Breast epithelium (tissue), 3 donors: Measurements from ENCODE around the gene TUT1.

ENCODE experiments used
- CTCF ChIP-seq, 3 donors: fragments of 450-650 bp; IDR thresholded peaks; one replicate each; pipeline ENCODE4 v1.5.1; 2016 to 2017; ENCODE audit warnings: antibody characterized with exemption in 3 of 3, mild to moderate bottlenecking in 3 of 3, moderate library complexity in 3 of 3
- POLR2A ChIP-seq: fragments of 450-650 bp; IDR thresholded peaks from one replicate; pipeline ENCODE4 v1.6.1; 2016; ENCODE audit warnings: antibody characterized with exemption, mild to moderate bottlenecking, moderate library complexity
- POLR2AphosphoS5 ChIP-seq, 3 donors: sonication (generic); formaldehyde crosslinking; IDR thresholded peaks; one replicate each; pipeline ENCODE4 v1.6.1; 2017; ENCODE audit warnings: antibody characterized with exemption in 3 of 3

GRCh38 chr11:62560566-62561103 is 30.7 kb downstream of the TUT1 start:
- TF ChIP-seq POLR2A (no peak), CTCF (IDR thresholded peaks at IDR 0.05) (peak; percentile 71 to 94 (median 93)), POLR2AphosphoS5 (IDR thresholded peaks at IDR 0.05) (peak; percentile 69 to 82 (median 71))
